ENCODE data around the gene TTLL8.

The TTLL8 gene

GRCh38 chr22:49971232-49972162 lies 86.6 kb downstream of the TTLL8 start:
- H3K4me3 ChIP-seq (ENCODE audit: low read depth, low read length): peak overlapping the region; percentile 60
- no peak for DNase-seq (ENCODE audit: low read depth)
- TF ChIP-seq CTCF (IDR thresholded peaks at IDR 0.05; ENCODE audit: low read depth, low read length, missing control alignments): no peak

GRCh38 chr22:49970528-49971231 lies 87.4 kb downstream of the TTLL8 start:
- H3K4me3 ChIP-seq (ENCODE audit: low read depth, low read length): peak overlapping the region; percentile 60
- TF ChIP-seq CTCF (IDR thresholded peaks at IDR 0.05; ENCODE audit: low read depth, low read length, missing control alignments): no peak
- peak; percentile 86 for DNase-seq (ENCODE audit: low read depth)

- no peak overlapping the region for H3K4me3 ChIP-seq (ENCODE audit: low read depth, low read length)
- no peak for DNase-seq (ENCODE audit: low read depth)
- TF ChIP-seq CTCF (IDR thresholded peaks at IDR 0.05; ENCODE audit: low read depth, low read length, missing control alignments): no peak
These were observed 88.2 kb downstream of the TTLL8 start for GRCh38 chr22:49969751-49970527.

GRCh38 chr22:49968831-49969661 lies 89.1 kb downstream of the TTLL8 start:
- no peak overlapping the region for H3K4me3 ChIP-seq (ENCODE audit: low read depth, low read length)
- TF ChIP-seq CTCF (IDR thresholded peaks at IDR 0.05; ENCODE audit: low read depth, low read length, missing control alignments): no peak
- no peak for DNase-seq (ENCODE audit: low read depth)
